ENCODE results near the gene NOTCH2. TPM values are rescaled to one million over a fixed set of nuclear protein-coding genes. Genes with fewer than 3 reads are reported as not detected.
A peak's percentile ranks its signal among the peaks of the same experiment; 100 is the strongest.

The NOTCH2 gene
- total and polyA plus RNA-seq, 9 of the 15 experiments (the other 6 are each of a cell fraction or from before 2014, with no cell fraction given), result 0.04 to 1.2 (median 0.28) TPM; not detected in 1

DNA sequence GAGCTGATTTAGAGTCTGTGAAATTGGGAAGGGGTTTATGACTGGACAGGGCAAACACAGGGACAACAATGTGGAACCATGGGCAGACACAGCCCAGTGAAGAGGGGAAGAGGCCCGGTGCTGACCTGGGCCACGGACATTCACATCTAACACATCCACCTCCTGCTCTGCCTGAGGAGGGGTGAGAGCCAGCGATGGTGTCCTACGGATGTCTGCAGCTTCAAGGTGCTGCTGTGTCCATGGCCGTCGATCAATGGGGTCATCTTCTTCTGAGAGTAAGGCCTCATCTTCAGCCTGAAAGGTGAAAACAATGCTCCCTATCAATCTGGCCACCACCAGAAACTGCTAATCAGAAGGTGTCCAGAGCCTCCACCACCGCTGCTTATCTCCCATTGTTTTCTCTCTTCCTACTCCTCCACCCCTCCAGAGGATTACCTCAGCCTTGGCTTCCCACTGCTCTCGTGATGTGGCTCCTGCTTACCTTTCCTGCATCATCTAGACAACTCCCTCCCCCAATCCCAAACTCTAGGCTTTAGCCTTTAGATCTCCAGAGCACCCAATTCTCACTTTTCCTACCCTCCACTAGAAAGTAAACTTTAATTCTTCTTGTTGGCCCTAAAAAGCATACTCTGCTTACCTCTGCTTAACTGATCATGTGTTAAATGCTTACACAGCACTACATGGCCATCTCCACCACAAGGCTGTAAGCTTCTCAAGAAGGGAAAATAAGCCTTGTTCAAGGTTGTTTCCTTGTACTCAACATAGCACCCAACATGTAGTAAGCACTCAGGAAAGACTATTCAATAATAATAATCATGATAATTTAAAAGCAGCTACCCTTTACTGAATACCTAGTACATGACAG lies 149.1 kb downstream of the NOTCH2 start (continued):
- TF ChIP-seq ZNF140 (CRISPR knock-in tag; IDR thresholded peaks at IDR 0.05) (no peak), MAFF (IDR thresholded peaks at IDR 0.05; ENCODE audit: low read length) (peak; percentile 52; the same call in 1 of the 2 replicates), YY1 (IDR thresholded peaks at IDR 0.05; ENCODE audit: borderline replicate concordance in 1 of 3, control insufficient read depth in 1 of 3, extremely low read depth in 1 of 3, insufficient read depth in 3 of 3, insufficient read length in 1 of 3, insufficient replicate concordance in 2 of 3, low read depth in 1 of 3, low read length in 2 of 3) (no peak), CBFA2T2 (conservative IDR thresholded peaks at IDR 0.05) (peak; percentile 64), ZNF445 (CRISPR knock-in tag; IDR thresholded peaks at IDR 0.05; ENCODE audit: low read depth) (no peak), NFE2L1 (tag; IDR thresholded peaks at IDR 0.05; ENCODE audit: borderline replicate concordance, low read depth) (no peak), FIP1L1 (IDR thresholded peaks at IDR 0.05; ENCODE audit: low read depth, low read length, poor library complexity, severe bottlenecking) (no peak), ZEB2 (IDR thresholded peaks at IDR 0.05) (peak; percentile 35; the same call in 1 of the 2 replicates), ZNF551 (CRISPR knock-in tag; IDR thresholded peaks at IDR 0.05) (no peak)
- TF ChIP-seq, protein P1, sequence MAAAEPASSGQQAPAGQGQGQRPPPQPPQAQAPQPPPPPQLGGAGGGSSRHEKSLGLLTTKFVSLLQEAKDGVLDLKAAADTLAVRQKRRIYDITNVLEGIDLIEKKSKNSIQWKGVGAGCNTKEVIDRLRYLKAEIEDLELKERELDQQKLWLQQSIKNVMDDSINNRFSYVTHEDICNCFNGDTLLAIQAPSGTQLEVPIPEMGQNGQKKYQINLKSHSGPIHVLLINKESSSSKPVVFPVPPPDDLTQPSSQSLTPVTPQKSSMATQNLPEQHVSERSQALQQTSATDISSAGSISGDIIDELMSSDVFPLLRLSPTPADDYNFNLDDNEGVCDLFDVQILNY (CRISPR knock-in tag; IDR thresholded peaks at IDR 0.05), result 0 out of 2 replicates have a peak, but pooled peaks have one; percentile 24
- TF ChIP-seq, protein P2, sequence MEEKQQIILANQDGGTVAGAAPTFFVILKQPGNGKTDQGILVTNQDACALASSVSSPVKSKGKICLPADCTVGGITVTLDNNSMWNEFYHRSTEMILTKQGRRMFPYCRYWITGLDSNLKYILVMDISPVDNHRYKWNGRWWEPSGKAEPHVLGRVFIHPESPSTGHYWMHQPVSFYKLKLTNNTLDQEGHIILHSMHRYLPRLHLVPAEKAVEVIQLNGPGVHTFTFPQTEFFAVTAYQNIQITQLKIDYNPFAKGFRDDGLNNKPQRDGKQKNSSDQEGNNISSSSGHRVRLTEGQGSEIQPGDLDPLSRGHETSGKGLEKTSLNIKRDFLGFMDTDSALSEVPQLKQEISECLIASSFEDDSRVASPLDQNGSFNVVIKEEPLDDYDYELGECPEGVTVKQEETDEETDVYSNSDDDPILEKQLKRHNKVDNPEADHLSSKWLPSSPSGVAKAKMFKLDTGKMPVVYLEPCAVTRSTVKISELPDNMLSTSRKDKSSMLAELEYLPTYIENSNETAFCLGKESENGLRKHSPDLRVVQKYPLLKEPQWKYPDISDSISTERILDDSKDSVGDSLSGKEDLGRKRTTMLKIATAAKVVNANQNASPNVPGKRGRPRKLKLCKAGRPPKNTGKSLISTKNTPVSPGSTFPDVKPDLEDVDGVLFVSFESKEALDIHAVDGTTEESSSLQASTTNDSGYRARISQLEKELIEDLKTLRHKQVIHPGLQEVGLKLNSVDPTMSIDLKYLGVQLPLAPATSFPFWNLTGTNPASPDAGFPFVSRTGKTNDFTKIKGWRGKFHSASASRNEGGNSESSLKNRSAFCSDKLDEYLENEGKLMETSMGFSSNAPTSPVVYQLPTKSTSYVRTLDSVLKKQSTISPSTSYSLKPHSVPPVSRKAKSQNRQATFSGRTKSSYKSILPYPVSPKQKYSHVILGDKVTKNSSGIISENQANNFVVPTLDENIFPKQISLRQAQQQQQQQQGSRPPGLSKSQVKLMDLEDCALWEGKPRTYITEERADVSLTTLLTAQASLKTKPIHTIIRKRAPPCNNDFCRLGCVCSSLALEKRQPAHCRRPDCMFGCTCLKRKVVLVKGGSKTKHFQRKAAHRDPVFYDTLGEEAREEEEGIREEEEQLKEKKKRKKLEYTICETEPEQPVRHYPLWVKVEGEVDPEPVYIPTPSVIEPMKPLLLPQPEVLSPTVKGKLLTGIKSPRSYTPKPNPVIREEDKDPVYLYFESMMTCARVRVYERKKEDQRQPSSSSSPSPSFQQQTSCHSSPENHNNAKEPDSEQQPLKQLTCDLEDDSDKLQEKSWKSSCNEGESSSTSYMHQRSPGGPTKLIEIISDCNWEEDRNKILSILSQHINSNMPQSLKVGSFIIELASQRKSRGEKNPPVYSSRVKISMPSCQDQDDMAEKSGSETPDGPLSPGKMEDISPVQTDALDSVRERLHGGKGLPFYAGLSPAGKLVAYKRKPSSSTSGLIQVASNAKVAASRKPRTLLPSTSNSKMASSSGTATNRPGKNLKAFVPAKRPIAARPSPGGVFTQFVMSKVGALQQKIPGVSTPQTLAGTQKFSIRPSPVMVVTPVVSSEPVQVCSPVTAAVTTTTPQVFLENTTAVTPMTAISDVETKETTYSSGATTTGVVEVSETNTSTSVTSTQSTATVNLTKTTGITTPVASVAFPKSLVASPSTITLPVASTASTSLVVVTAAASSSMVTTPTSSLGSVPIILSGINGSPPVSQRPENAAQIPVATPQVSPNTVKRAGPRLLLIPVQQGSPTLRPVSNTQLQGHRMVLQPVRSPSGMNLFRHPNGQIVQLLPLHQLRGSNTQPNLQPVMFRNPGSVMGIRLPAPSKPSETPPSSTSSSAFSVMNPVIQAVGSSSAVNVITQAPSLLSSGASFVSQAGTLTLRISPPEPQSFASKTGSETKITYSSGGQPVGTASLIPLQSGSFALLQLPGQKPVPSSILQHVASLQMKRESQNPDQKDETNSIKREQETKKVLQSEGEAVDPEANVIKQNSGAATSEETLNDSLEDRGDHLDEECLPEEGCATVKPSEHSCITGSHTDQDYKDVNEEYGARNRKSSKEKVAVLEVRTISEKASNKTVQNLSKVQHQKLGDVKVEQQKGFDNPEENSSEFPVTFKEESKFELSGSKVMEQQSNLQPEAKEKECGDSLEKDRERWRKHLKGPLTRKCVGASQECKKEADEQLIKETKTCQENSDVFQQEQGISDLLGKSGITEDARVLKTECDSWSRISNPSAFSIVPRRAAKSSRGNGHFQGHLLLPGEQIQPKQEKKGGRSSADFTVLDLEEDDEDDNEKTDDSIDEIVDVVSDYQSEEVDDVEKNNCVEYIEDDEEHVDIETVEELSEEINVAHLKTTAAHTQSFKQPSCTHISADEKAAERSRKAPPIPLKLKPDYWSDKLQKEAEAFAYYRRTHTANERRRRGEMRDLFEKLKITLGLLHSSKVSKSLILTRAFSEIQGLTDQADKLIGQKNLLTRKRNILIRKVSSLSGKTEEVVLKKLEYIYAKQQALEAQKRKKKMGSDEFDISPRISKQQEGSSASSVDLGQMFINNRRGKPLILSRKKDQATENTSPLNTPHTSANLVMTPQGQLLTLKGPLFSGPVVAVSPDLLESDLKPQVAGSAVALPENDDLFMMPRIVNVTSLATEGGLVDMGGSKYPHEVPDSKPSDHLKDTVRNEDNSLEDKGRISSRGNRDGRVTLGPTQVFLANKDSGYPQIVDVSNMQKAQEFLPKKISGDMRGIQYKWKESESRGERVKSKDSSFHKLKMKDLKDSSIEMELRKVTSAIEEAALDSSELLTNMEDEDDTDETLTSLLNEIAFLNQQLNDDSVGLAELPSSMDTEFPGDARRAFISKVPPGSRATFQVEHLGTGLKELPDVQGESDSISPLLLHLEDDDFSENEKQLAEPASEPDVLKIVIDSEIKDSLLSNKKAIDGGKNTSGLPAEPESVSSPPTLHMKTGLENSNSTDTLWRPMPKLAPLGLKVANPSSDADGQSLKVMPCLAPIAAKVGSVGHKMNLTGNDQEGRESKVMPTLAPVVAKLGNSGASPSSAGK (IDR thresholded peaks at IDR 0.05), result no peak
- TF ChIP-seq, protein P3, sequence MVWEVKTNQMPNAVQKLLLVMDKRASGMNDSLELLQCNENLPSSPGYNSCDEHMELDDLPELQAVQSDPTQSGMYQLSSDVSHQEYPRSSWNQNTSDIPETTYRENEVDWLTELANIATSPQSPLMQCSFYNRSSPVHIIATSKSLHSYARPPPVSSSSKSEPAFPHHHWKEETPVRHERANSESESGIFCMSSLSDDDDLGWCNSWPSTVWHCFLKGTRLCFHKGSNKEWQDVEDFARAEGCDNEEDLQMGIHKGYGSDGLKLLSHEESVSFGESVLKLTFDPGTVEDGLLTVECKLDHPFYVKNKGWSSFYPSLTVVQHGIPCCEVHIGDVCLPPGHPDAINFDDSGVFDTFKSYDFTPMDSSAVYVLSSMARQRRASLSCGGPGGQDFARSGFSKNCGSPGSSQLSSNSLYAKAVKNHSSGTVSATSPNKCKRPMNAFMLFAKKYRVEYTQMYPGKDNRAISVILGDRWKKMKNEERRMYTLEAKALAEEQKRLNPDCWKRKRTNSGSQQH (CRISPR knock-in tag; IDR thresholded peaks at IDR 0.05), result no peak

Measured in K562 (cell line).